OCI-M2 (cell line): Measurements from ENCODE around the gene GNB4.

Source experiments
- DNase-seq: peaks from one replicate; lab custom pipeline; 2025; ENCODE audit not compliant: unreplicated experiment; lab: John Stamatoyannopoulos, UW

The GNB4 gene

GRCh38 chr3:179451265-179452175 is at the start of gene GNB4:
TSS of gene GNB4 (minus strand) at chr3:179451470. CDS start at chr3:179426200, 25,270 bp downstream.
- DNase-seq: no peak

- no peak for DNase-seq
Observed at GRCh38 chr3:179495483-179495882, 44.2 kb upstream of the GNB4 start.

DNA sequence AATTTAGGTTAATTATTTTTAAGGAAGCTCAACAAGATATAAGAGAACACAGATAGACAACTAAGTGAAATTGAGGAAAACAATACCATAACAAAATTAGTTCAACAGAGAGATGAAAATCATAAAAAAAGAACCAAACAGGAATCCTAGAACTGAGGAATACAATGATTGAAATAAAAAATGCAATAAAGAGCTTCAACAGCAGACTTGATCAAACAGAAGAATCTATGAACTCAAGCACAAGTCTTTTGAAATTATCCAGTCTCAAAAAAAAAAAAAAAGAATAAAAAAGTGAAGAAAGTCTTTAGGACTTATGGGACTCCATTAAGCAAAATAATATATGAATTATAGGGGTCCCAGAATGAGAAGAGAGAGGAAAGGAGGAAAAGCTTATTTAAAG is 42.0 kb upstream of the GNB4 start:
- DNase-seq: no peak

DNA sequence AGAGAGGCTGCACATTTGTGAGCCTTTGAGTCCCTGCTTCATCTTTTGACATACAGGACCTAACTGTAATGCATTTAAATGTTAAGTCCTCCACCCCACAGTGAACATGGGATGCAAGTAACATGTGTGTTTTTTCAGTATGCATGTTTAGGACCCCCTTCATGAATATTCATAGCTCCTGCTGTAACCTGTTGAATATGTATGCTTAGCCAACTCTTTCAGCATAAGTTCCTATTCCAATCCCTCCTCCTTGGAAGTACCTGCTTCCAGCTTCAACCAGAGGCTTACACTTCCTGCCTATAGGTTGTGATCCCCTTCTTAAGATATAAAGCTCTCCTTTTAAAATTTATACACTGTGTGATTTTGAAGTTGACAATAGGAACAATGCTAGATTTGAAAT is 36.9 kb upstream of the GNB4 start:
- no peak for DNase-seq

DNA sequence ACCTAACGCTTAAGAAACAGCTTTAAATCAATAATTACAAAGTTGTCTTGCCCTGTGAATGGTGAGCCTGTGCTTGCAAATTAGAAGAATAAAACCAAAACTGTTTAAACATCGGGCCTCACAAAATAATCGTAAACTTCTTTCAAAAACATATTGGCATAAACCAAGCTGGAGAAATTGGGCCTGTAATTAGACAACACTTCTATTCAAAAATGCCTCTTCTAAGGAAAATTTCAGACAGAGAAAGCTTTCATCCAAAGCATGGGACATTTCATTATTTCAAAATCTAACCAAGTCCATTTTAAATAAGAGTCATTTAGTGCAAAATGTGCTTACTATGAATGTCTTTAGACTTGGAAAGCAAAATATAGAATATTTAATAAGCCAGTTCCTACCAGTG is 35.5 kb upstream of the GNB4 start:
- no peak for DNase-seq

DNA sequence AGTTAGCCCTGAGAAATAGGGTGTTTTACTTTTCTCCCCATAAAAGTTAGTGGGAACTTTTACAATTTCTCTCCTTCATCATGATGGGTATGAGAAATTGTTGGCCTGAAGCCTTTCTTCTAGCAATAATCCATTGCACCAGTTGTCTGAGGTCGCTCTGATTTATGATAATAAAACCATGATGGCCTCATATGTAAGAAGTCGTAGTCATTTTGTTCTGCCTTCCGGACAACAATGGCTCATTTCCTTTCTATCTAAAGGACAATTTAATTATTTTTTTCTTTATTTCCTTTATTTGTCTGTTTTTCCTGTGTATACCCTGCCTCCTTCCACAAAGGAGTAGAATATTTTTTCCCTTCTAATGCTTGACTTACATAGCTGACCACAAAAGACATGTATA is 31.6 kb upstream of the GNB4 start:
- no peak for DNase-seq

- no peak for DNase-seq
Observed at GRCh38 chr3:179476215-179476614, 24.9 kb upstream of the GNB4 start.

- DNase-seq: no peak
Observed at GRCh38 chr3:179474480-179474879, 23.2 kb upstream of the GNB4 start.

- DNase-seq: no peak
Observed at GRCh38 chr3:179473565-179473964, 22.3 kb upstream of the GNB4 start.

DNA sequence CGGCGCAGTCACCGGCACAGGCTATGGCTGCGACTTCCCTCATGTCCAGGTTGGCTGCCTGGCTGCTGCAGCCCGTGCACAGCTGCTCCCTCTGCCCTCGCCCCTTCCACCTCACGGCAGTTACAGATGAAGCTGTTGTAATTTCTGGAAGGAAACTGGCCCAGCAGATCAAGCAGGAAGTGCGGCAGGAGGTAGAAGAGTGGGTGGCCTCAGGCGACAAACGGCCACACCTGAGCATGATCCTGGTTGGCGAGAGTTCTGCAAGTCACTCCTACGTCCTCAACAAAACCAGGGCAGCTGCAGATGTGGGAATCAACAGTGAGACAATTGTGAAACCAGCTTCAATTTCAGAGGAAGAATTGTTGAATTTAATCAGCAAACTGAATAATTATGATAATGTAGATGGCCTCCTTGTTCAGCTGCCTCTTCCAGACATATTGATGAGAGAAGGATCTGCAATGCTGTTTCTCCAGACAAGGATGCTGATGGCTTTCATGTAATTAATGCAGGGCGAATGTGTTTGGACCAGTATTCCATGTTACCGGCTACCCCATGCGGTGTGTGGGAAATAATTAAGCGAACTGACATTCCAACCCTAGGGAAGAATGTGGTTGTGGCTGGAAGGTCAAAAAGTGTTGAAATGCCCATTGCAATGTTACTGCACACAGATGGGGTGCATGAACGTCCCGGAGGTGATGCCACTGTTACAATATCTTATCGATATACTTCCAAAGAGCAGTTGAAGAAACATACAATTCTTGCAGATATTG is 13.2 kb upstream of the GNB4 start:
- DNase-seq: no peak

DNA sequence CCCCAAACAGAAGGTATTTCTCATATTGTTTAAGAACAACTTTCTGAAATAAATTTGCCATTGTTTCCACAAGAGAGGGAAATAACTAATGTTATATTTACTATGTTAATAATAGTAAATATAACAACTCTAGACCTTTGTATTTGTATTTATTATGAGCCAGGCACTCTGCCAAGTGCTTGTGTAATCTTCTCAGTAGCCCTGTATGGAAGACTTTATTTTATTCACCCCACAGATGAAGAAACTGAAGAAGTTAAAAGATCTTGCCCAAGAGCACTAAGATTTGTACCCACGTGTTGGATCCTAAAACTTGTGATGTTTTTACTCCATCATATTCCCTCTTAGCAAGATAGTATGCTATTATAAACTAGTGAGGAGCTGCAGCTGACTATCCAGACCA is 12.0 kb upstream of the GNB4 start:
- DNase-seq: no peak

- no peak for DNase-seq
Observed at GRCh38 chr3:179460260-179460659, 9.0 kb upstream of the GNB4 start.

DNA sequence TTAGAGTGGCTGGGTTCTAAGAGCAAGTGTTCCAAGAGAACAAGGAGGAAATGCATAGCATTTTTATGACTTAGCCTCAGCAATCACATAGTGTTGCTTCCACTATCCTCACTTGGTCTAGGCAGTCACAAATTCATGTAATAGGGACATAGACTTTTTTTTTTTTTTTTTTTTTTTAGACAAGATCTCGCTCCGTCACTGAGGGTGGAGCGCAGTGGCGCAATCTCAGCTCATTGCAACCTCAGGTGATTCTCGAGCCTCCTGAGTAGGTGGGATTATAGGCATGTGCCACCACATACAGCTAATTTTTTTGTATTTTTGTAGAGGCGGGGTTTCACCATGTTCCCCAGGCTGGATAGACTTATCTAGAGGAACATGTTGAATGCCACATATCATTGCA is 4.7 kb upstream of the GNB4 start:
- no peak for DNase-seq

DNA sequence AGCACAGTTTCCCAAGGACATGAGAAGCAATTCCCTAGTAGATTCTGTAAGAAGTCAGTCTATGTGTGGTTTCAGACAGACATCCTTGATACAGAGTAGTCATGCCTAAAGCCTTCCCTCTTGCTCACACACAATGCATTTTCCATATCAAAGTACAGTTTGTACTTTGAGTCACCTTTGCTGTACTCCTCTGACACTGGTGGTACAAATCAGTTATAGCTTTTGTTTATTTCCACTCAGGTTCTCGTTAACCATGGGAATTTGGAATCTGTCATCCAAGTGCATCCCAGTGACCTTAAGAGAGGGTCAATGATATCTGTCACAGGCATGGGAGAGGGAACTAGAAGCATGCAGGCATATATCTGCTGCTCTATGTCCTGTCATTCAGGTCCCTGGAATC is 3.6 kb upstream of the GNB4 start:
- DNase-seq: no peak

DNA sequence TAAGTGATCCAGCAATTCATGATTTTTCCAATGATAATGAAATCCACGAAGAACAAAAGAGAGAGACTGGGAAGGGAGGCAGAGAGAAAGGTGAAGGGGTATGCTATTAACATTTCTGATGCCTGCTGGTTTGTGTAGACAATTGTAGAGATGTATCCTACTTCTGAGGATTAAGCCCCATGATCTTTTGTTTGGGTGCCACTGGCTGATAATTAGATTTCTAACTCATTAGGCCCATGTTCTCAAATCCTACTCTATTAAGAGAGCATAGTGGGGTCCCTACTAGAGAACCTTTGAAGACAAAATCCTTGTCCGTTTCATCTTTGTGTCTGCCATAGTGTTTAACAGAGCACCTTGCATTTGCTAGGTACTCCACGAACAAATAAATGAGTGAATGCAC is 2.7 kb upstream of the GNB4 start:
- no peak for DNase-seq

DNA sequence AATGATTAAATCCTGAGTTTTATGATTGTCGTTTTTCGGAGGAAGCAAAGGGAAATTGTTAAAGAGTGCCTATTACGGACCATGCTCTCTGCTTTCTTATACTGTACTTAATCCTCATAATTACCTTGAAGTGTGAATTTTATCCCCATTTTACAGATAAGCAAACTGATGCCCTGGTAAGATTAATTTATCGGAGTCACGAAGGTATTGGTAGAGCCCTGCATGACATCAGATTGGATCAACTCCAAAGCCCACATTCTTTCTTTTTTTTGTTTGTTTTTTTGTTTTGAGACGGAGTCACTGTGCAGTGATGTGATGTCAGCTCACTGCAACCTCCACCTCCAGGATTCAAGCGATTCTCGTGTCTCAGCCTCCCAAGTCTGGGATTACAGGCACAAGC is 1.6 kb upstream of the GNB4 start:
- DNase-seq: no peak

DNA sequence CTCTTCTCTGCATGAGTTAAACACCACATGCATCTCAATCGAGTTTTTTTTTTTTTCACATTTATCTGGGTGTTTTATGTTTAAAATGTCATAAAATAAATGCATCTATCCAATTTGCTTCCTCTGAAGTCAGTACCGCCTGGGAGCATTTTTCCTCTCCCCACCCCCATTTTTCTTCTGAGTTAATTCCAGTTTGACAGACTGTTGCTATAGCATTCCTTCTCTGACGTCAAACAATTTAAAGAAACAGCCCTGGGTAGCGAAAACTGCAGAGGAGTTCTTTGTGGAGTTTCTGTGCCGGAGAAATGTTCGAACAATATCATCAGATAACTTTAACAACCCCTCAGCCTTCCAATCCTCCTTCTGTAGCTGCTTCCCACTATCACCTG is 900 bp upstream of the GNB4 start:
- DNase-seq: no peak

GRCh38 chr3:179450901-179451264 is 387 bp downstream of the GNB4 start:
- DNase-seq: no peak

DNA sequence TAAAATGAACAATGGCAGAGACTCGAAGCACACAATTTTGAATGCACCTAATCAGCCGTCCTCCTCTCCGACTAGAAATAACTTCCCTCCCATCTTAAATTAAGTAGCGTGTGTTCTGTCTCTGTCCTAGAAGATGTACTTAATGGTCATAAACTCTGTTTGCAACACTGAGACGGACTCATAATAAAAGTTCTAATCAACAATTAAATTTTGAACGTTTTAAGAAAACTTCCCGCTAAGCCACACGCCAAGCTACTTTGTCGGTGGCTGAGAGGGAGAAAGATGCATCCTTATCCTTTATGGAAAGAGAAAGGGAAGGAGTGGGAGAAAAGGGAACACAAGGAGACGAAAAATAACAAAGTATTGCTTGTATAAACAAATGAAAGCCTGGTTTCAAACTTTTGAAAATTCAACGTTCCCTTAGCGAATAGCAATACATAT is 989 bp downstream of the GNB4 start:
- no peak for DNase-seq

DNA sequence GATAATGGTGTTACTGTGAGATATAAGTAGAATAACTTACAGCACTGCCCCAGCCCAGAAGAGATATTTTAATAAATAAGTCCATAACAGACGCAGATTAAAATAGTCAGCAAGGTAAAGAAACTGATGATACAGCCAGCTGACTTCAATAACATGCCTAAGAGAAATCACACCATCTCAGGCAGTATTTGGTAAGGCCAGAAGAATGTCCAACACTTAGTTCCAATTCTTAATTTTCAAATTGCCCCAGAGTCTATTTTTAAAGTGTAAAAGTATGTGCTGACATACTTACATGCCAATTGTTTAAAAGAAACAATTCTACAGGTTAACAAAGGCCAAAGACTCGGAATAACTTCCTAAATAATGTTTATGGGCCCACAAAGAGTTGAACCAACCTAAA is 1.6 kb downstream of the GNB4 start:
- DNase-seq: no peak

DNA sequence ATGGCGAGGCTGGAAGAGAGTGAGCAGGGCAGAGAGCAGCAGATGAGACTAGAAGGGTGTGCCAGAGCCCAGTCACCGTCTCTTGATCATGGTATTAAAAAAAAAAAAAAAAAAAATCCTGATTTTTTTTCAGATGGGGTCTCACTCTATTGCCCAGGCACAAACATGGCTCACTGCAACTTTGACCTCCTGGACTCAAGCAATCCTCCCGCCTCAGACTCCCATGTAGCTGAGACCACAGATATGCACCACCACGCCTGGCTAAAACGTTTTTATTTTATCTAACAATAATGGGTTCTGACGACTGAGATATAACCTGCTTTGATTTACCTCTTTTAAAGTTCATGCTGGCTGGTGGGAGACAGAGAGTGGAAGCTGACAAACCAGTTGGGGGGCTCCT is 4.0 kb downstream of the GNB4 start:
- no peak for DNase-seq

DNA sequence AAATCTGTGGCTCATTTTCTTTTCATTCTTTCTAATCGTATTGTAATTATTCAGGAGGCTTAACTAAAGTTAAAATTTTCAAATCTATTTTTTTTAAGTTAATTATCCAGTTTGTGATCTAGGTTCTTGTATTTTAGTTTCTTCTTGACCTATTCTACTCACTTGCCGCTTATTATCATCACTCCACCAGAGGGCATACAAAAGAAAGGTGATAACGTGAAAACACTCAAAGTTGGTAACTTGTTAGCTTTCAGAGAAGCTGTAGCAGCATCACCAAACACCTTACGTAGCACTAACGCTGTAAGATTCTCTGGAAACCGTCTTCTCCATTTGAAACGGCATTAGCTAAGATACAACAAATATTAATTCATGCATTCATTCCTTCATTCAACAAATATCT is 4.8 kb downstream of the GNB4 start:
- DNase-seq: no peak
